ENCODE data around the gene ODF4.
A peak's percentile ranks its signal among the peaks of the same experiment; 100 is the strongest.
"Not testable (repeated sequence)": the region's sequence is repeated elsewhere in the genome, so short reads cannot be mapped to it uniquely, and the experiment has no call there.

The ODF4 gene

DNA sequence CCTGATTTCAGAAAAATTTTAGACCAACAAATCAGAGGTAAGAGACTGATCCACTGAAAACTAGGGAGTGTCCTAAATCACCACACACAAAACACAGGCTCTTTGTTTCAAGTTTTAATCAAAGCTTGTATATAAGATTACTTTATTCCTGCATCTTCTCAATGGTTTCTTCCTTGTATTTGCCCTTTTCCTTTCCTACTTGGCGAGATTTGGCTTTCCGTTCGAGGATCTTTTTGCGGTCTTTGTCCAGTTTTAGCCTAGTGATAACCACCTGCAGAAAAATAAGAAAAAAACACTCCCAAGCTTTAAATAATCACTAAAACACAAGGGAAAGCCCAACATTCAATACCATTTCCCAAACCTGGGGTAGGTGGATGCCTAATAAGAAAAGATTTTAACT lies 37.8 kb downstream of the ODF4 start:
- peaks cover 42% of the 10 kb centered on the region for H3K36me3 ChIP-seq (ENCODE audit: control insufficient read depth, insufficient read depth, low read length)

DNA sequence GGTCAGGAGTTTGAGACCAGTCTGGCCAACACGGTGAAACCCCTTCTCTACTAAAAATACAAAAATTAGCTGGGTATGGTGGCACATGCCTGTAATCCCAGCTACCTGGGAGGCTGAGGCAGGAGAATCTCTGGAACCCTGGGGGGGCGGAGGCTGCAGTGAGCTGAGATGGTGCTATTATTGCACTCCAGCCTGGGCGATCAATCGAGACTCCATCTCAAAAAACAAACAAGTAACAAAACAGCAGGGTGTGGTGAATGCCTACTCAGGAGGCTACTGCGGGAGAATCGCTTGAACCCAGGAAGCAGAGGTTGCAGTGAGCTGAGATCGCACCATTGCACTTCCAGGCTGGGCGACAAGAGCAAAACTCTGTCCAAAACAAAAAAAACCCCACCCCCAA lies 38.5 kb downstream of the ODF4 start:
- Histone ChIP-seq H3K36me3 (ENCODE audit: control insufficient read depth, insufficient read depth, low read length) (peaks cover 42% of the 10 kb centered on the region), H3K4me1 (ENCODE audit: control insufficient read depth, insufficient read depth, low read length, poor library complexity, severe bottlenecking) (peaks cover 23% of the 10 kb centered on the region)
- not testable (repeated sequence) for DNase-seq; H3K27me3 ChIP-seq (replicated peaks; ENCODE audit: control insufficient read depth, insufficient read depth, low read length, poor library complexity, severe bottlenecking); H3K9me3 ChIP-seq (ENCODE audit: control insufficient read depth, low read length); H3K4me3 ChIP-seq (ENCODE audit: insufficient read depth, low read depth, low read length, poor library complexity, severe bottlenecking); H3K27ac ChIP-seq (ENCODE audit: insufficient read depth, low read length, poor library complexity, severe bottlenecking)

More for the DNA sequence above, 37.8 kb downstream of the ODF4 start:
- Histone ChIP-seq H3K27ac (ENCODE audit: insufficient read depth, low read length, poor library complexity, severe bottlenecking) (no peak overlapping the region), H3K9me3 (ENCODE audit: control insufficient read depth, low read length) (no peaks in the 10 kb centered on the region), H3K27me3 (replicated peaks; ENCODE audit: control insufficient read depth, insufficient read depth, low read length, poor library complexity, severe bottlenecking) (no peaks in the 10 kb centered on the region), H3K4me3 (ENCODE audit: insufficient read depth, low read depth, low read length, poor library complexity, severe bottlenecking) (no peak overlapping the region), H3K4me1 (ENCODE audit: control insufficient read depth, insufficient read depth, low read length, poor library complexity, severe bottlenecking) (peaks cover 23% of the 10 kb centered on the region)
- no peak for DNase-seq

DNA sequence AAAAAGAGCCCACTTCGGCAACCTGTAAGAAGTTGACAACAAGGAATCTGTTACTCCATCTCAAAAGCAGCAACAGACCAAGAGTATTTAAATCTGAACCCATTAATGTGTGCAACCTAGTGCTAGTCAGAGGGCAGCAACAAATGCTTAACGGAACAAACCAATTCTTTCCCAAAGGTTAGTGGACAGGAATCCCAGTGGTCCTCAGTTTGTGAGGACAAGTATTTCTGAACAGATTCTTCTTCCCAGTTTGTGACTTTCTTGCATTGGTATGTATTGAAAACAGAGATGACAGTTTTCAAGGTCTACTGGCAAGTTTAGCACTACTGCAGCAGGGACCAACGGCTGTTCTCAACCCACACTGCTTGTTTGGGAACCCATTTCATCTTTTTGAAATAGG lies 40.4 kb downstream of the ODF4 start:
- Histone ChIP-seq H3K27ac (ENCODE audit: insufficient read depth, low read length, poor library complexity, severe bottlenecking) (no peak overlapping the region), H3K27me3 (replicated peaks; ENCODE audit: control insufficient read depth, insufficient read depth, low read length, poor library complexity, severe bottlenecking) (no peaks in the 10 kb centered on the region), H3K36me3 (ENCODE audit: control insufficient read depth, insufficient read depth, low read length) (peaks cover 42% of the 10 kb centered on the region), H3K4me3 (ENCODE audit: insufficient read depth, low read depth, low read length, poor library complexity, severe bottlenecking) (no peak overlapping the region), H3K9me3 (ENCODE audit: control insufficient read depth, low read length) (no peaks in the 10 kb centered on the region), H3K4me1 (ENCODE audit: control insufficient read depth, insufficient read depth, low read length, poor library complexity, severe bottlenecking) (peaks cover 28% of the 10 kb centered on the region)
- DNase-seq: no peak

DNA sequence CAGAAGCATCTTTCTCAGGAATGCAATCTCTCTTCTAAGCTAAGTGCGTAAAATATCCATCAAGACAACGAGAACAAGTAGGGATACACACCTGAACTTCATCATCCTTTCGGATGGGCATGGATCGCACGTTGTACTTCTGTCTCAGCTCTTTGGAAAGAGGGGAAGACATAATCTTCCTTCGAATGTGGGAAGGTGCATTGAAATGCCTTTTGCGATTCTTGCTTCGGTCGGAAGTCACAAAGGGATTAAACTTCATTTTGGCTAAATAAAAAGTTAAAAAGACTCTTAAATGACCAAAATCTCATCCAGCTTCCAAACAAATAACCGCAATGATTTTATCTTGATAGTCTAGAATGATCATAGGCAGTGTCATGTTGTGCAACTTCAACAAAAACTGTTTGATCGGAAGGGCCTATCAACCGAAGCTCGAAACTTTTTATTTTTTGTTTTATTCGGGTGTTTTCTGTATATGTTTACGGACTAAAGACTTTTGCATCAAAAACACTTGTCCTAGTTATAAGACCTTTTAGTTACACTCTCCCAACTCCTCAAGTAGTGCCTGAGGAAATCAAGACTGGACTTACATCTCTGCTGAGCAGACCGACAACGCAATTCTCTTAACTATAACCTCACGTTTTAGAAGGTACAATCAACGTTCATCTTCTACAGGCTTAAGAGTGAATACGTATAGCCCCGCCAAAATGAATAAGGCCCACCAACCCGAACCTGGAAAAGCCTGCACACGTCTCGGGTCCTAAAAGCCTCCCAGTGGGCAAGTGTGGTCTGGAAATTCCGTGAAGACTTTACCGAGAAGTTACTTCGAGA lies 42.6 kb downstream of the ODF4 start:
- H3K27me3 ChIP-seq (replicated peaks; ENCODE audit: control insufficient read depth, insufficient read depth, low read length, poor library complexity, severe bottlenecking): no peaks in the 10 kb centered on the region
- H3K4me3 ChIP-seq (ENCODE audit: insufficient read depth, low read depth, low read length, poor library complexity, severe bottlenecking): peak overlapping the region; percentile 97
- H3K9me3 ChIP-seq (ENCODE audit: control insufficient read depth, low read length): no peaks in the 10 kb centered on the region
- H3K4me1 ChIP-seq (ENCODE audit: control insufficient read depth, insufficient read depth, low read length, poor library complexity, severe bottlenecking): peaks cover 18% of the 10 kb centered on the region
- H3K27ac ChIP-seq (ENCODE audit: insufficient read depth, low read length, poor library complexity, severe bottlenecking): peak overlapping the region; percentile 87
- no peak for DNase-seq
- H3K36me3 ChIP-seq (ENCODE audit: control insufficient read depth, insufficient read depth, low read length): peaks cover 36% of the 10 kb centered on the region

DNA sequence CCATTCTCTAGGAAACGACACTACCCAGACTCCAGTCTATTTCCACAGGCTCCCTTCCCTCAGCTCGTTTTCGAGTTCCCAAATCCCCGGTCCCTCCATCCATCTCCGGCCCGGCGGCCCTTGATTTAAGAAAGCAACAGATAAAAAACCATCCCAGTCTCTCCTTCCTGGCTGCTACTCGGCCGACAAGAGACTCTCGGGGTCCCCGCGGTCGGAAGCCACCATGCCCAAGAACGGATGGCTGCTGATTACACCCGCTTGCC lies 43.2 kb downstream of the ODF4 start:
- H3K27me3 ChIP-seq (replicated peaks; ENCODE audit: control insufficient read depth, insufficient read depth, low read length, poor library complexity, severe bottlenecking): no peaks in the 10 kb centered on the region
- peak overlapping the region; percentile 97 for H3K4me3 ChIP-seq (ENCODE audit: insufficient read depth, low read depth, low read length, poor library complexity, severe bottlenecking)
- no peak for DNase-seq
- H3K4me1 ChIP-seq (ENCODE audit: control insufficient read depth, insufficient read depth, low read length, poor library complexity, severe bottlenecking): peaks cover 18% of the 10 kb centered on the region
- H3K9me3 ChIP-seq (ENCODE audit: control insufficient read depth, low read length): no peaks in the 10 kb centered on the region
- peak overlapping the region; percentile 87 for H3K27ac ChIP-seq (ENCODE audit: insufficient read depth, low read length, poor library complexity, severe bottlenecking)
- H3K36me3 ChIP-seq (ENCODE audit: control insufficient read depth, insufficient read depth, low read length): peaks cover 31% of the 10 kb centered on the region

DNA sequence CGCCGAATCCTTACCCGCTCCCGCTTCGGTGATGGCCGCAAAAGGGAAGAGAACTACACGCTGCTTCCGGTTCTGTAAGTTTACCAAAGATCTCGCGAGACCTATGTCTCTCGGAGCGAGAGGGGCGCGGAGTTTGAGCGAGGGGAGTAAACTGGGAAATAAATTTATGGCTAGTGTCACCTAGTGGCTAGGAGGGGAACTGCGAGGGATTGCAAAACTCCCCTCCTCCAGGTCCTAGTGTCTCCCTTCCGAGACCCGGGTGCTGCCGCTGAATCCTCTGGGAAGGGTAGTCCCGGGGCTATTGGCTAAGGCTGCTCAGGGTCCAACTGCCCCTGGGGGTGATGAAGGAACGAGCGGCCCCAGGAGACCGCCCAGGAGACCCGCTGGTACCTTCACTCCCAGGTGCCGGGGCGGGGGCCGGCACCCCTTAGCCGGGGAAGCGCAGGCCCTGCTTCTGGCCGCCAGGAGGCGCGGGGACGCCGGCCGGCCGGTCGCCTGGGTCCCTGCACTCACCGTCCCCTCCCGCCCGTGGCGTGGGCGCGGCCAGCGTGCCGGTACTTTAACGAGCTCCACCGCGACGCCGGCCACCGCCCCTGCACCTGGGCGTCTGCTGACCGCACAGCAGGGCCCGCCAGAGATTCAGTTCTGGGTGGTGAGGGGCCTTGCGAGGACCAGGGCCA lies 43.6 kb downstream of the ODF4 start, which contains the start of gene RPL26:
Gene RPL26 (minus strand): TSS at position 51 of the 680 bp plus-strand sequence. CDS start 883 bp downstream, outside the sequence.
- H3K27me3 ChIP-seq (replicated peaks; ENCODE audit: control insufficient read depth, insufficient read depth, low read length, poor library complexity, severe bottlenecking): no peaks in the 10 kb centered on the region
- H3K36me3 ChIP-seq (ENCODE audit: control insufficient read depth, insufficient read depth, low read length): peaks cover 27% of the 10 kb centered on the region
- peak within 1 kb of the TSS; percentile 87 for H3K27ac ChIP-seq (ENCODE audit: insufficient read depth, low read length, poor library complexity, severe bottlenecking)
- H3K4me1 ChIP-seq (ENCODE audit: control insufficient read depth, insufficient read depth, low read length, poor library complexity, severe bottlenecking): peaks cover 18% of the 10 kb centered on the region
- H3K4me3 ChIP-seq (ENCODE audit: insufficient read depth, low read depth, low read length, poor library complexity, severe bottlenecking): peak within 1 kb of the TSS; percentile 97
- no peaks in the 10 kb centered on the region for H3K9me3 ChIP-seq (ENCODE audit: control insufficient read depth, low read length)
- peak; percentile 88 to 94 (median 91) for DNase-seq

DNA sequence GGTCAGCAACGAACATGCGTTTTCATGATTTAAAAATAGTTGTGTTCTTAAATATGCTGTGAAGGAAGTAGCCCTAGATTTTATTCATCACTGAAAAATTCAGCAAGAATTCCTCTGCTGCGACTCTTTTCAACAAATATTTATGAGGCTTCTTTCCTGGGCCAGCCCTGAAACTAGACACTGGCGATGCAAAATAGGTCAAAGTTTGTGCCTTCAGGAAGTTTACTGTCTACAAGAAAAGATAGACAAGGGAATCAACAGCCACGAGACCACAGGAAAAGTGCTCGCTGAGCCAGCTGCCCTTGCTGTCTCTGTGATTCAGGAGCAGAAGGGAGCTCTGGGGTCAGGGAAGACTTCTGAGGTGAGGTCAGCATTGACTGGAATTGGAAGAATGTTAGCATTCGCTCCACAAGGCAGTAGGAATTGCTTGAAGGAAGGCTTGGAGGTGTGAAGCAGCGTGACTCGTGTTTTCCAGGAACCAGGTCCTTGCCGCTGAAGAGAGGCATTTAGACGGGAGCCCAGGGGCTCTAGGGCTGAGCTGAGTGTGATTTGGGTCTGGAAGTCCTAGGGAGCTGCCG lies 45.2 kb downstream of the ODF4 start:
- no peaks in the 10 kb centered on the region for H3K9me3 ChIP-seq (ENCODE audit: control insufficient read depth, low read length)
- DNase-seq: no peak
- H3K4me3 ChIP-seq (ENCODE audit: insufficient read depth, low read depth, low read length, poor library complexity, severe bottlenecking): no peak overlapping the region
- no peaks in the 10 kb centered on the region for H3K27me3 ChIP-seq (replicated peaks; ENCODE audit: control insufficient read depth, insufficient read depth, low read length, poor library complexity, severe bottlenecking)
- peaks cover 16% of the 10 kb centered on the region for H3K36me3 ChIP-seq (ENCODE audit: control insufficient read depth, insufficient read depth, low read length)
- H3K27ac ChIP-seq (ENCODE audit: insufficient read depth, low read length, poor library complexity, severe bottlenecking): no peak overlapping the region
- H3K4me1 ChIP-seq (ENCODE audit: control insufficient read depth, insufficient read depth, low read length, poor library complexity, severe bottlenecking): peaks cover 18% of the 10 kb centered on the region

DNA sequence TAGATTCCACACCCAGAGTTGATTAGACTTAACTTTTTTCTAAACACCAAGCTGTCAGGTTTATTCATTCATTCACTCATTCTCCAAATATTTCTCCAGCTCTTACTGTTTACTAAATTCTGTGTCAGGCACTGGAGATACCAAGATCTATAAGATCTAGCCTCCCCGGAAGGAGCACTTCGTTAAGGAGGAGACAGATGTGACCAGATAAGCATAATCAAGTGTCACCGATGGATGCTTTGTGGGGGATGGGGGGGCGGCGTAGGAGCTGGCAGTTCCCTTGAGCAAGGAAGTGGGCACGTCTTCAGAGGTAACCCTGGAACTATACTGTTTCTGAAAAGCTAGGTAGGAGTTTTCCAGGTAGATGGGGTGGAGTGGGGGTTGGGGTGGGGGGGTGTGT lies 47.2 kb downstream of the ODF4 start:
- DNase-seq: no peak

DNA sequence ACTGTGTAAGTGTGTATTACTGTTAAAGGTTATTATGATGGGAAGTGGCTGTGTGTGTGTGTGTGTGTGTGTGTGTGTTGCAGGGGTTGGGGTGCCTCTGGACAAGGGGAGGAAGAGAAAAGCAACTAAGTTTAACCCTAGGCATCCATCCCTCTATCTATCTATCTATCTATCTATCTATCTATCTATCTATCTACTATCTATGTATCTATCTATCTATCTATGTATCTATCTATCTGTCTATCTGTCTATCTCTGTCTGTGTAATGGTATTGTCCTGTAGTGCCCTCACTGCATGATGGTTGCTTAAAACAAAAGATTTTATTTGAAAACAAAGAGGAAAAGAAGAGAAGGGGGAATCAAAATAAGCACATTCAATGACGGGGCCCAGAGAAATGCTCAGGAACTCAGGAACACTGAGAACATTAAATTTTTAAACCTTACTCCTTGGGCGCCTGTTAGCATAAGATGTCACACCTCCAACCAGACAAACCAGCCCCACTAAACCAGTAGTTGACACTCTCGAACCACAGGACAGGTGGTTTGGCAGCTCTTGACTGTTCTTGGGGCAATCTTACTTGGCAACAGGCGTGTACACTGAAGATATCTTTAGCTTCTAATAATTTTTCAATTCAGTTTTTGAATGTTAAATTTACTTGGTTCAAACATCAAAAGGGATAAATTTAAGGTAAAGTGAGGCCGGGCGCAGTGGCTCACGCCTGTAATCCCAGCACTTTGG lies 48.4 kb downstream of the ODF4 start:
- DNase-seq: no peak
- Histone ChIP-seq H3K27ac (ENCODE audit: insufficient read depth, low read length, poor library complexity, severe bottlenecking) (no peak overlapping the region), H3K36me3 (ENCODE audit: control insufficient read depth, insufficient read depth, low read length) (no peaks in the 10 kb centered on the region)

More for the DNA sequence above, 47.2 kb downstream of the ODF4 start:
- Histone ChIP-seq H3K9me3 (ENCODE audit: control insufficient read depth, low read length) (no peaks in the 10 kb centered on the region), H3K36me3 (ENCODE audit: control insufficient read depth, insufficient read depth, low read length) (no peaks in the 10 kb centered on the region), H3K4me1 (ENCODE audit: control insufficient read depth, insufficient read depth, low read length, poor library complexity, severe bottlenecking) (peaks cover 8% of the 10 kb centered on the region), H3K27ac (ENCODE audit: insufficient read depth, low read length, poor library complexity, severe bottlenecking) (no peak overlapping the region), H3K4me3 (ENCODE audit: insufficient read depth, low read depth, low read length, poor library complexity, severe bottlenecking) (no peak overlapping the region), H3K27me3 (replicated peaks; ENCODE audit: control insufficient read depth, insufficient read depth, low read length, poor library complexity, severe bottlenecking) (no peaks in the 10 kb centered on the region)

More for the DNA sequence above, 48.4 kb downstream of the ODF4 start:
- H3K4me1 ChIP-seq (ENCODE audit: control insufficient read depth, insufficient read depth, low read length, poor library complexity, severe bottlenecking): peaks cover 7% of the 10 kb centered on the region
- no peaks in the 10 kb centered on the region for H3K9me3 ChIP-seq (ENCODE audit: control insufficient read depth, low read length)
- no peak overlapping the region for H3K4me3 ChIP-seq (ENCODE audit: insufficient read depth, low read depth, low read length, poor library complexity, severe bottlenecking)
- H3K27me3 ChIP-seq (replicated peaks; ENCODE audit: control insufficient read depth, insufficient read depth, low read length, poor library complexity, severe bottlenecking): no peaks in the 10 kb centered on the region
